ENCODE results near the gene ROR1.
"Not testable (repeated sequence)": the region's sequence is repeated elsewhere in the genome, so short reads cannot be mapped to it uniquely, and the experiment has no call there.

ROR1 gene

GRCh38 chr1:63794939-63795378 lies 21.1 kb downstream of the ROR1 start:
- no peak for DNase-seq

GRCh38 chr1:63795455-63795854 lies 21.6 kb downstream of the ROR1 start:
- no peak for DNase-seq

GRCh38 chr1:63797056-63797726 lies 23.4 kb downstream of the ROR1 start:
- DNase-seq, result no peak

- no peak for DNase-seq
Observed at GRCh38 chr1:63798284-63798683, 24.5 kb downstream of the ROR1 start.

GRCh38 chr1:63799307-63799706 lies 25.5 kb downstream of the ROR1 start:
- DNase-seq, result no peak

GRCh38 chr1:63799820-63800219 lies 26.0 kb downstream of the ROR1 start:
- peak; percentile 32 for DNase-seq

GRCh38 chr1:63802109-63802508 lies 28.3 kb downstream of the ROR1 start:
- DNase-seq, result no peak

GRCh38 chr1:63804829-63805484 lies 31.1 kb downstream of the ROR1 start:
- peak; percentile 18 for DNase-seq

GRCh38 chr1:63807046-63807445 lies 33.2 kb downstream of the ROR1 start:
- peak; percentile 98 for DNase-seq

GRCh38 chr1:63810936-63811469 lies 37.2 kb downstream of the ROR1 start:
- no peak for DNase-seq

- DNase-seq, result no peak
Observed at GRCh38 chr1:63812071-63812700, 38.4 kb downstream of the ROR1 start.

- no peak for DNase-seq
Observed at GRCh38 chr1:63813829-63814277, 40.0 kb downstream of the ROR1 start.

GRCh38 chr1:63816217-63816815 lies 42.5 kb downstream of the ROR1 start:
- DNase-seq, result not testable (repeated sequence)

GRCh38 chr1:63817152-63817667 lies 43.4 kb downstream of the ROR1 start:
- DNase-seq, result peak; percentile 21

- no peak for DNase-seq
Observed at GRCh38 chr1:63817700-63818099, 43.9 kb downstream of the ROR1 start.

- peak; percentile 9 for DNase-seq
Observed at GRCh38 chr1:63818567-63819325, 44.9 kb downstream of the ROR1 start.

- no peak for DNase-seq
Observed at GRCh38 chr1:63819795-63820194, 46.0 kb downstream of the ROR1 start.

- DNase-seq, result peak; percentile 45
Observed at GRCh38 chr1:63821091-63822005, 47.5 kb downstream of the ROR1 start.

GRCh38 chr1:63822540-63822939 lies 48.7 kb downstream of the ROR1 start:
- DNase-seq, result no peak

GRCh38 chr1:63824451-63824850 lies 50.6 kb downstream of the ROR1 start:
- no peak for DNase-seq

- no peak for DNase-seq
Observed at GRCh38 chr1:63825111-63825510, 51.3 kb downstream of the ROR1 start.
